ENCODE results near the gene PROSER2. TPM values are rescaled to one million over a fixed set of nuclear protein-coding genes. Genes with fewer than 3 reads are reported as not detected.
"Not testable (repeated sequence)": the region's sequence is repeated elsewhere in the genome, so short reads cannot be mapped to it uniquely, and the experiment has no call there.

PROSER2 gene
- total and polyA plus RNA-seq, 4 donors = 2.4 to 5.0 (median 4.0) TPM

DNA sequence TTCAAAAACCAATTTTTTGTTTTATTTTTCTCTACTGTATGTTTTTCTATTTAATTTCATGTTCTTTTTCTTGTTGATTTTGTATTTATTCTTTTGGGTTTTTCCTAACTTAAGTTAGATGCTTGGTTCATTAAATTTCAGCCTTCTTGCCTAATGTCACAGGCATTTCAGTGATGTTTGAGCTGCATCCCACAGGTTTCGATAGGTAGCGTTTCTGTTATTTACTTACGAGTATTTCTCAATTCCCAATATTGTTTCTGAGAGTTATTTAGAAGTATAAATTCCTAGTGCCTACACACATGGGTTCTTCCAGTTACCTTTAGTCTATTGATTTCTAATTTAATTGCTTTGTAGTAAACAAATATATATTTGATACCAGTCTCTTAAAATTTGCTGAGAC lies 18.2 kb downstream of the PROSER2 start:
- no peak for DNase-seq (ENCODE audit: low read depth in 4 of 6, low spot score in 6 of 6)
- Histone ChIP-seq H3K27ac (ENCODE audit: low read depth, low read length) (no peak overlapping the region), H3K36me3 (ENCODE audit: control insufficient read depth, insufficient read depth, low read length) (no peaks in the 10 kb centered on the region), H3K9me3 (ENCODE audit: control insufficient read depth, insufficient read depth, low read length) (no peaks in the 10 kb centered on the region), H3K4me1 (ENCODE audit: control insufficient read depth, insufficient read depth, low read length) (no peaks in the 10 kb centered on the region), H3K27me3 (ENCODE audit: control insufficient read depth, insufficient read depth, low read length) (peaks cover 3% of the 10 kb centered on the region), H3K4me3 (ENCODE audit: low read depth, low read length) (no peak overlapping the region)
- WGBS (ENCODE audit: insufficient coverage) = no CpG with 5 or more reads among the region's 3 CpGs

DNA sequence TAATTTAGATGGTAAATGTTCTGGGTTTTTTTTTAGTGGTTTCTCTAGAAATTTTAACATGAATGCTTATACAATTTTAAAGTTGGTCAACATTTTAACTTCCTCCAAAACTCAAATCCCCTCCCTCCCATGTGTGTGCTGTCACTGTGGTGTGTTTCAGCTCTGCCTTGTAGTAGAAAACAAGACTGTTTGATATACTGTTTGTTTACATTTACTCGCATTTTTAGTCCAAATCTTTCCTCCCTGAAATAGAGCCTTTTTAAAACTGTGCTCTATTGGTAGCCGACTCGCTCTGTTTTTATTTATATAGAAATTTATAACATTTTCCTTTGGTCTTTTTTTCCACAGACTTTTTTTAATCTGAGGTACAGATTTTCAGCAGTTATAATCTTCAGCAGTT lies 19.3 kb downstream of the PROSER2 start:
- Histone ChIP-seq H3K4me3 (ENCODE audit: low read depth, low read length) (no peak overlapping the region), H3K27me3 (ENCODE audit: control insufficient read depth, insufficient read depth, low read length) (peaks cover under 1% of the 10 kb centered on the region), H3K27ac (ENCODE audit: low read depth, low read length) (no peak overlapping the region), H3K9me3 (ENCODE audit: control insufficient read depth, insufficient read depth, low read length) (no peaks in the 10 kb centered on the region), H3K36me3 (ENCODE audit: control insufficient read depth, insufficient read depth, low read length) (no peaks in the 10 kb centered on the region), H3K4me1 (ENCODE audit: control insufficient read depth, insufficient read depth, low read length) (no peaks in the 10 kb centered on the region)
- no CpG with 5 or more reads among the region's 3 CpGs for WGBS (ENCODE audit: insufficient coverage)
- no peak for DNase-seq (ENCODE audit: low read depth in 4 of 6, low spot score in 6 of 6)

DNA sequence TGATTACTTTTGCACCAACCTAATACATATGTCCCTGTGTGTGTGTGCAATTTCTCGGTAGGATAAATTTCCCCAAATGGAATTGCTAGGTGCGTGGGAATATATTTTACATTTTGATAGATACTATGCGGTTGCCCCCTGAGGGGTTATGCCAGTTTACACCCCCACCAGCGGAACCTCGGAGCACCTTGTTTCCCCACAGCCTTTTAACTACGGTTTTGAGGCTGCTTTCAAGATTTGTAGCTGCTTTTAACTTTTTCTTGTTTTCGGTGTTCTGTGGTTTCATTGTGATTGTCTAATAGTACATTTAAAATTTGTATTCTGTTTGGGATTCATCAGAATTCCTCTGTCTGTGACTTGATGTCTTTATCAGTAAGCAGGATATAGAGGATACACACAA lies 22.0 kb downstream of the PROSER2 start:
- Histone ChIP-seq H3K36me3 (ENCODE audit: control insufficient read depth, insufficient read depth, low read length) (no peaks in the 10 kb centered on the region), H3K27me3 (ENCODE audit: control insufficient read depth, insufficient read depth, low read length) (no peaks in the 10 kb centered on the region), H3K4me1 (ENCODE audit: control insufficient read depth, insufficient read depth, low read length) (no peaks in the 10 kb centered on the region), H3K4me3 (ENCODE audit: low read depth, low read length) (no peak overlapping the region), H3K9me3 (ENCODE audit: control insufficient read depth, insufficient read depth, low read length) (no peaks in the 10 kb centered on the region), H3K27ac (ENCODE audit: low read depth, low read length) (no peak overlapping the region)
- no peak for DNase-seq (ENCODE audit: low read depth in 4 of 6, low spot score in 6 of 6)
- no CpG with 5 or more reads among the region's 7 CpGs for WGBS (ENCODE audit: insufficient coverage)

DNA sequence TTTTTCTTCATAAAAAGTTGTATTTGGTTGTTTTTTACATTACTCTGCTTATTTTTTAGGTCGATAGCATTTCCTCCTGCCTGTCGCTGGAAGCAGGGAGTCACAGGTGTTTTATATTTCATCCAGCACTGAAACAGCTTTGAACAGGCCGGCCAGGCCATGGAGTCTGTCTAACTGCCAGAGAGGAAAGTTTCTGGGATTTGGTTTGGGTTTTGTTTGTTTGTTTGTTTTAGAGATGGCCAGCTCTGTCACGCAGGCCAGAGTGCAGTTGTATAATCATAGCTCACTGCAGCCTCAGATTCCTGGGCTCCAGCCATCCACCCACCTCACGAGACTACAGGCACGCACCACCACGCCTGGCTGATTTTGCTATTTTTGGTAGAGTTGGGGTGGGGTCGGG lies 23.4 kb downstream of the PROSER2 start:
- Histone ChIP-seq H3K27me3 (ENCODE audit: control insufficient read depth, insufficient read depth, low read length) (no peaks in the 10 kb centered on the region), H3K4me1 (ENCODE audit: control insufficient read depth, insufficient read depth, low read length) (no peaks in the 10 kb centered on the region), H3K36me3 (ENCODE audit: control insufficient read depth, insufficient read depth, low read length) (no peaks in the 10 kb centered on the region), H3K4me3 (ENCODE audit: low read depth, low read length) (no peak overlapping the region), H3K27ac (ENCODE audit: low read depth, low read length) (no peak overlapping the region), H3K9me3 (ENCODE audit: control insufficient read depth, insufficient read depth, low read length) (no peaks in the 10 kb centered on the region)
- WGBS (ENCODE audit: insufficient coverage) = 89% methylated on average over 2 of the region's 8 CpGs
- no peak for DNase-seq (ENCODE audit: low read depth in 4 of 6, low spot score in 6 of 6)

DNA sequence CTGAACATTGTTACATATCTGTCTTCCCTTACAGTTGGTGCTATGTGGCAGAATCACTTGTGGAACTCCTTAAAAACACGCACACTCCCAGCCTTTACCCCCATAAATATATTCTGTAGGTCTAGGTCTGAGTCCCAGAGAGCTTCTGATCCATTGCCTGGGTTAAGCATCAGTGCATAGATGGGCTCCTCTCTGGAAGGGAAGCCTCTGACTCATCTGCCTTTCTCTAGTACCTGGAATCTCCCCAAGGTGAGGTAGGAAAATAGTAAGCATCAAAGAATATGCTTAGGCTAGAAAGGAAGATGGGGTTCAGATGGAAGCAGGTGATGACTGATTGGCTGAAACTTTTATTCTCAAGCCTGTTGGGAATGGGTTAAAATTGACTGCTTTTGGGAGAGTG lies 26.1 kb downstream of the PROSER2 start:
- no CpG with 5 or more reads among the region's 1 CpG for WGBS (ENCODE audit: insufficient coverage)
- Histone ChIP-seq H3K4me1 (ENCODE audit: control insufficient read depth, insufficient read depth, low read length) (no peaks in the 10 kb centered on the region), H3K27ac (ENCODE audit: low read depth, low read length) (no peak overlapping the region), H3K4me3 (ENCODE audit: low read depth, low read length) (no peak overlapping the region), H3K9me3 (ENCODE audit: control insufficient read depth, insufficient read depth, low read length) (no peaks in the 10 kb centered on the region), H3K36me3 (ENCODE audit: control insufficient read depth, insufficient read depth, low read length) (no peaks in the 10 kb centered on the region), H3K27me3 (ENCODE audit: control insufficient read depth, insufficient read depth, low read length) (no peaks in the 10 kb centered on the region)
- DNase-seq (ENCODE audit: low read depth in 4 of 6, low spot score in 6 of 6) = no peak

DNA sequence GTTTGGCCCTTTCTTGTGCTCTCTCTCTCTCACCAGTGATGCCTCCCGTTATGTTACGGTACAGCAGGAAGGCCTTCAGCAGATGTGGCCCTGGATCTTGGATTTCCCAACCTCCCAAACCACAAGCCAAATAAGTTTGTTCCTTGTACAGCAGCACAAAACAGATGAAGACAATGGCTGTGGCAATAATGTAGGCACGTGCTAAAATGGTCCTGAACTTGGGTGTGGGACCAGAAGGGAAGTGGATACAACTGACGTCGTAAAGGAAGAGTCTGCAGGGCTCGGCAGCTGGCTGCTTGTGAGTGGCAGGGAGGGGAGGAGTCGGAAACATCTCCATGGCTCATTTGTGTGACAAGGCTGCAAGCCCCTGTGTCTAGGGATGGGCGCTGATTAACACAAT lies 26.8 kb downstream of the PROSER2 start:
- Histone ChIP-seq H3K27me3 (ENCODE audit: control insufficient read depth, insufficient read depth, low read length) (no peaks in the 10 kb centered on the region), H3K36me3 (ENCODE audit: control insufficient read depth, insufficient read depth, low read length) (no peaks in the 10 kb centered on the region), H3K4me3 (ENCODE audit: low read depth, low read length) (no peak overlapping the region), H3K4me1 (ENCODE audit: control insufficient read depth, insufficient read depth, low read length) (no peaks in the 10 kb centered on the region), H3K27ac (ENCODE audit: low read depth, low read length) (no peak overlapping the region), H3K9me3 (ENCODE audit: control insufficient read depth, insufficient read depth, low read length) (no peaks in the 10 kb centered on the region)
- no peak for DNase-seq (ENCODE audit: low read depth in 4 of 6, low spot score in 6 of 6)
- WGBS (ENCODE audit: insufficient coverage) = 71% methylated on average over 8 of the region's 8 CpGs

DNA sequence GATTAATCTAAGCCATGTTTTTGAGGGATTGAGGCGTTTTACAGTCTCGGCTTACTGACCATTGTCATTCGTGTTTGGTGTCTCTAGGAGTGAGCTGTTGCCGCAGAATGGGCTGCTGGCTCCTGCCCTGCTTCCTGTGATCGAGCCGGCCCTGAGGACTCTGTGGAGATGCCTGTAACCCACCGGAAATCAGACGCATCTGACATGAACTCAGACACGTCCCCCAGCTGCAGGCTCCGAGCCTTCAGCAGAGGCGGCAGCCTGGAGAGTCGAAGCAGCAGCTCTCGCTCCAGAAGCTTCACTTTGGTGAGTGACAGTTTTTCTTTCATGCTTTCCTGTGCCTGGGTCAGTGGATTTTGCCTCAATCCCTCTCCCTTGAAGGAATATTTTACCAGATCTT lies 28.8 kb downstream of the PROSER2 start:
- H3K27ac ChIP-seq (ENCODE audit: low read depth, low read length) = no peak overlapping the region
- DNase-seq (ENCODE audit: low read depth in 4 of 6, low spot score in 6 of 6) = no peak
- WGBS (ENCODE audit: insufficient coverage) = 92% methylated on average over 13 of the region's 13 CpGs

DNA sequence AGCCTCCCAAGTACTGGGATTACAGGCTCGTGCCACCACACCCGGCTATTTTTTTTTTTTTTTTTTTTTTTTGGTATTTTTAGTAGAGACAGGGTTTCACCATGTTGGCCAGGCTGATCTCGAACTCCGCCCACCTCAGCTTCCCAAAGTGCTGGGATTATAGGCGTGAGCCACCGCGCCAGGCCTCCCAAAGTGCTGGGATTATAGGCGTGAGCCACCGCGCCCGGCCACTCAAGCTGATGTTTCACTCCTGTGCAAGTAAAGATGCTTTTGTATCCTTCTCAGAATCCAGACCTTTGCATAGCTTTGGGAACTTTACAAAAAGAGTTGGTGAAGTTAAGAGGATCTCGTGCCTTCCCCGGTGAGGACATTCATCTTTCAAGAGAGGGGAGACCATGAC lies 29.5 kb downstream of the PROSER2 start:
- H3K27ac ChIP-seq (ENCODE audit: low read depth, low read length); DNase-seq (ENCODE audit: low read depth in 4 of 6, low spot score in 6 of 6); H3K9me3 ChIP-seq (ENCODE audit: control insufficient read depth, insufficient read depth, low read length); H3K27me3 ChIP-seq (ENCODE audit: control insufficient read depth, insufficient read depth, low read length); H3K36me3 ChIP-seq (ENCODE audit: control insufficient read depth, insufficient read depth, low read length); H3K4me3 ChIP-seq (ENCODE audit: low read depth, low read length); H3K4me1 ChIP-seq (ENCODE audit: control insufficient read depth, insufficient read depth, low read length): not testable (repeated sequence)
- 100% methylated on average over 7 of the region's 13 CpGs for WGBS (ENCODE audit: insufficient coverage)

More for the DNA sequence above, 28.8 kb downstream of the PROSER2 start:
- Histone ChIP-seq H3K9me3 (ENCODE audit: control insufficient read depth, insufficient read depth, low read length) (no peaks in the 10 kb centered on the region), H3K4me1 (ENCODE audit: control insufficient read depth, insufficient read depth, low read length) (no peaks in the 10 kb centered on the region), H3K4me3 (ENCODE audit: low read depth, low read length) (no peak overlapping the region), H3K27me3 (ENCODE audit: control insufficient read depth, insufficient read depth, low read length) (no peaks in the 10 kb centered on the region), H3K36me3 (ENCODE audit: control insufficient read depth, insufficient read depth, low read length) (no peaks in the 10 kb centered on the region)

DNA sequence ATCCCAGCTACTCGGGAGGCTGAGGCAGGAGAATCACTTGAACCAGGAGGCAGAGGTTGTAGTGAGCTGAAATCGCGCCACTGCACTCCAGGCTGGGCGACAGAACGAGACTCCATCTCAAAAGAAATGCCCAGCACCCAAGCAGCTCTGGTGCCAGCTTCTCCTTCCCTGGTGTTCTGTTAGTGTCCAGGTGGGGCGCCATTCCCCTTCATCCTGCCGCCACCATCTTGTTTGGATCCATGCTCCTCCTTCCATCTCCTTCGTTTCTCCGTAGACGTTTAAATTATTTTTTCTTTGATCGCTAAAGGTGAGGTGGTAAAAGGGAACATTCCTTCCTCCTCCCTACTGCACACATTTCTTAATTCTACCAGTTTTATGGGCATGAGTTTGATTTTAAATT lies 30.3 kb downstream of the PROSER2 start:
- DNase-seq (ENCODE audit: low read depth in 4 of 6, low spot score in 6 of 6) = no peak
- 96% methylated on average over 5 of the region's 11 CpGs for WGBS (ENCODE audit: insufficient coverage)
- no peak overlapping the region for H3K27ac ChIP-seq (ENCODE audit: low read depth, low read length)
- H3K4me1 ChIP-seq (ENCODE audit: control insufficient read depth, insufficient read depth, low read length) = no peaks in the 10 kb centered on the region
- H3K36me3 ChIP-seq (ENCODE audit: control insufficient read depth, insufficient read depth, low read length) = no peaks in the 10 kb centered on the region
- no peak overlapping the region for H3K4me3 ChIP-seq (ENCODE audit: low read depth, low read length)
- H3K27me3 ChIP-seq (ENCODE audit: control insufficient read depth, insufficient read depth, low read length) = no peaks in the 10 kb centered on the region
- no peaks in the 10 kb centered on the region for H3K9me3 ChIP-seq (ENCODE audit: control insufficient read depth, insufficient read depth, low read length)

DNA sequence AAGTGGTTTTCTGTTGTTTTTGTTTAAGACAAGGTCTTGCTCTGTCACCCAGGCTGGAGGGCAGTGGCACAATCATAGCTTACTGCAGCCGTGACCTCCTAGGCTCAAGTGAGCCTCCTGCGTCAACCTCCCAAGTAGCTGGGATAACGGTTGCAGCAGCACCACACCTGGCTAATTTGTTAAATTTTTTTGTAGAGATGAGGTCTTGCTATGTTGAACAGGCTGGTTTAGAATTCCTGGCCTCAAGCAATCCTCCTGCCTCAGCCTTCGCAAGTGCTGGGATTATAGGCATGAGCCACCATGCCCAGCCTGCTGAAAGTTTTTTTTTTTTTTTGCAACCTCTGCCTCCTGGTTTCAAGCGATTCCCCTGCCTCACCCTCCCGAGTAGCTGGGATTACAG lies 31.1 kb downstream of the PROSER2 start:
- Histone ChIP-seq H3K9me3 (ENCODE audit: control insufficient read depth, insufficient read depth, low read length) (no peaks in the 10 kb centered on the region), H3K4me3 (ENCODE audit: low read depth, low read length) (no peak overlapping the region), H3K27ac (ENCODE audit: low read depth, low read length) (no peak overlapping the region), H3K27me3 (ENCODE audit: control insufficient read depth, insufficient read depth, low read length) (no peaks in the 10 kb centered on the region), H3K36me3 (ENCODE audit: control insufficient read depth, insufficient read depth, low read length) (no peaks in the 10 kb centered on the region), H3K4me1 (ENCODE audit: control insufficient read depth, insufficient read depth, low read length) (no peaks in the 10 kb centered on the region)
- 97% methylated on average over 5 of the region's 6 CpGs for WGBS (ENCODE audit: insufficient coverage)
- no peak for DNase-seq (ENCODE audit: low read depth in 4 of 6, low spot score in 6 of 6)
